CD4-positive, alpha-beta T cell (primary cell): ENCODE measurements around the gene MCEMP1. TPM values are rescaled to one million over a fixed set of nuclear protein-coding genes. Genes with fewer than 3 reads are reported as not detected.
A peak's percentile ranks its signal among the peaks of the same experiment; 100 is the strongest.

Source experiments
- ATAC-seq: fragments of 200-7000 bp; cut with Tn5 transposase; one replicate; pipeline ENCODE4 v1.10.0; 2022; ENCODE audit warnings: mild to moderate bottlenecking; ENCODE audit not compliant: poor library complexity
- CTCF ChIA-PET: fragments of 350-600 bp; sonication (Branson Sonifier 250); formaldehyde crosslinking; loops from one replicate; lab custom pipeline; 2021; ENCODE audit warnings: antibody characterized with exemption, inconsistent platforms; lab: Charles Lee
- POLR2A ChIA-PET: fragments of 350-600 bp; sonication (Branson Sonifier 250); formaldehyde crosslinking; loops from one replicate; lab custom pipeline; 2021; ENCODE audit warnings: antibody characterized with exemption, inconsistent platforms; lab: Charles Lee
- DNase-seq, 14 experiments: peaks; one replicate each; pipeline ENCODE4 v3.0.0-alpha.2; 2013 to 2020; ENCODE audit warnings: mixed read lengths in 2 of 14
- H3K27ac ChIP-seq, 2 donors: one replicate each; pipeline versions ENCODE4 v1.5.1 to v1.7.0; 2013; ENCODE audit warnings: low read length in 2 of 2, low read depth in 1 of 2, mild to moderate bottlenecking in 1 of 2
- H3K27me3 ChIP-seq, 2 experiments: 1 replicate in 1 of 2; 2 replicates in 1 of 2; pipeline versions ENCODE4 v1.6.1 to v1.7.0; 2013; ENCODE audit warnings: low read length in 2 of 2, control low read depth in 1 of 2, mild to moderate bottlenecking in 1 of 2, moderate library complexity in 1 of 2; ENCODE audit not compliant: insufficient read depth in 2 of 2, control insufficient read depth in 1 of 2
- H3K36me3 ChIP-seq: one replicate; pipeline ENCODE4 v1.6.1; 2013; ENCODE audit warnings: low read length, control low read depth; ENCODE audit not compliant: insufficient read depth
- H3K4me1 ChIP-seq: one replicate; pipeline ENCODE4 v1.6.1; 2013; ENCODE audit warnings: low read length, control low read depth; ENCODE audit not compliant: insufficient read depth
- H3K4me3 ChIP-seq: one replicate; pipeline ENCODE4 v1.5.1; 2013; ENCODE audit warnings: mild to moderate bottlenecking, low read length, moderate library complexity
- H3K9me3 ChIP-seq, 2 experiments: 1 replicate in 1 of 2; 2 replicates in 1 of 2; pipeline versions ENCODE4 v1.6.1 to v1.7.0; 2013; ENCODE audit warnings: low read length in 2 of 2, mild to moderate bottlenecking in 2 of 2, control low read depth in 1 of 2, moderate library complexity in 1 of 2; ENCODE audit not compliant: control insufficient read depth in 1 of 2, insufficient read depth in 1 of 2
- H3K27ac Mint-ChIP-seq: one replicate; pipeline ENCODE4 v1.8.0; 2020; ENCODE audit warnings: mixed read lengths
- H3K27me3 Mint-ChIP-seq: one replicate; pipeline ENCODE4 v1.8.0; 2021; ENCODE audit warnings: mixed read lengths
- H3K36me3 Mint-ChIP-seq: one replicate; pipeline ENCODE4 v1.8.0; 2021; ENCODE audit warnings: low read depth, mixed read lengths
- H3K4me1 Mint-ChIP-seq: one replicate; pipeline ENCODE4 v1.8.0; 2021; ENCODE audit warnings: low read depth, mixed read lengths
- H3K4me3 Mint-ChIP-seq: one replicate; pipeline ENCODE4 v1.8.0; 2020; ENCODE audit warnings: mild to moderate bottlenecking, mixed read lengths
- H3K9me3 Mint-ChIP-seq: one replicate; pipeline ENCODE4 v1.8.0; 2020; ENCODE audit warnings: mixed read lengths
- intact Hi-C, 2 experiments: fragments of 100-400 bp; cut with DNase I in 1 of 2; cut with micrococcal nuclease in 1 of 2; formaldehyde crosslinking; loops; one replicate each; pipeline versions ENCODE4 v1.15.1 to v1.9.0; 2023 to 2025; cut with DNase I, micrococcal nuclease
- total RNA-seq, 174 experiments: library from RNA in 2 of 174; stranded (reverse) in 2 of 174; gene quantifications; one replicate each; pipeline ENCODE4 v1.2.3 and lab custom pipeline; 2021 to 2026
- TF ChIP-seq, protein P1 (sequence below): fragments of 200-600 bp; IDR thresholded peaks from one replicate; pipeline ENCODE4 v1.8.0; 2022; ENCODE audit warnings: antibody characterized with exemption, mild to moderate bottlenecking

The MCEMP1 gene
- total RNA-seq, 2 experiments from 2014 or later: 0.38 TPM; not detected in 1

DNA sequence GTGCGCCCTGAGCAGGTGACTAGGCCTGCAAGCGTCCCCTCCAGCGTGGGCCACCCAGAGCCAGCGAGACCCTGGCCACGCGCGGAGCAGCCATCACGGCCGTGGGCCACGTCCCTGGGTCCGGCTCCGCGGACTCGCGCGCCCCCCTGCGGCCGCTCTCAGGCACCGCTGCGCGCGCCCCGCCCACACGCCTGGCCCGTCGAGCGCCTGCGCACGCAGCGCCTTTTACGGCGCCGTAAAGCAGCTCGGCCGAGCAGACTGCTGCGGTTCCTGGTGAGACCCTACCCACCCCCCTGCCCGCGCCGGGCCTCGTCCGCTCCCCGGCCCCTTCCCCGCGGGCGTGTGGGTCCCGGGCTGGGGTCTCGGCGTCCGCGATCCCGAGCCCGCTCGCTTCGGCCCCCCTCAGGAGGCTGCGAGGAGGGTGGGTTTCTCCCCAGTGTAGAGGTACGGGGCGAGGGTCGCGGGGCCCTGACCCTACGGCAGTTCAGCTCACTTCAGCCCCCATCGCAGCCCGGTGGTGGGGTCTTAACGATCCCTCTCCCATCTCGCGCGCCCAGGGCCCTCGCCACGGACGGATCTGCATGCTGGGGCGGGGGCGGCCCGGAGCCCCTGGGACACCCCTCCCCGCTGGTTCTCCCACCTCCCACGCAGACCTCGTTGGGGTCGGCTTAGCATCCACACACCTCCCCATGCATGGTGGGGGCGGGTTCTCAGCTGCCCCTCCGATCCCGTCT, 3.9 kb downstream of the MCEMP1 start, which contains the start of gene TRAPPC5:
Gene TRAPPC5 (plus strand): TSS at position 228 of the 734 bp plus-strand sequence. CDS start 1,421 bp downstream, outside the sequence.
- Mint-ChIP-seq H3K4me3 (peak within 1 kb of the TSS; percentile 97), H3K4me1 (peaks cover 44% of the 10 kb centered on the region), H3K27me3 (peaks cover 29% of the 10 kb centered on the region), H3K36me3 (peaks cover 21% of the 10 kb centered on the region), H3K27ac (peak within 1 kb of the TSS; percentile 90), H3K9me3 (no peaks in the 10 kb centered on the region)
- peaks cover 58% of the 10 kb centered on the region for H3K4me1 ChIP-seq
- TF ChIP-seq, protein P1, sequence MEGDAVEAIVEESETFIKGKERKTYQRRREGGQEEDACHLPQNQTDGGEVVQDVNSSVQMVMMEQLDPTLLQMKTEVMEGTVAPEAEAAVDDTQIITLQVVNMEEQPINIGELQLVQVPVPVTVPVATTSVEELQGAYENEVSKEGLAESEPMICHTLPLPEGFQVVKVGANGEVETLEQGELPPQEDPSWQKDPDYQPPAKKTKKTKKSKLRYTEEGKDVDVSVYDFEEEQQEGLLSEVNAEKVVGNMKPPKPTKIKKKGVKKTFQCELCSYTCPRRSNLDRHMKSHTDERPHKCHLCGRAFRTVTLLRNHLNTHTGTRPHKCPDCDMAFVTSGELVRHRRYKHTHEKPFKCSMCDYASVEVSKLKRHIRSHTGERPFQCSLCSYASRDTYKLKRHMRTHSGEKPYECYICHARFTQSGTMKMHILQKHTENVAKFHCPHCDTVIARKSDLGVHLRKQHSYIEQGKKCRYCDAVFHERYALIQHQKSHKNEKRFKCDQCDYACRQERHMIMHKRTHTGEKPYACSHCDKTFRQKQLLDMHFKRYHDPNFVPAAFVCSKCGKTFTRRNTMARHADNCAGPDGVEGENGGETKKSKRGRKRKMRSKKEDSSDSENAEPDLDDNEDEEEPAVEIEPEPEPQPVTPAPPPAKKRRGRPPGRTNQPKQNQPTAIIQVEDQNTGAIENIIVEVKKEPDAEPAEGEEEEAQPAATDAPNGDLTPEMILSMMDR: peak; percentile 93
- H3K27me3 ChIP-seq: peaks cover 9 to 12% of the 10 kb centered on the region in 2 experiments
- POLR2A ChIA-PET: interaction anchor here (0.8 to 2.2 kb wide), 16 partner anchors 11 to 640 kb away, joined by 3 to 29 read pairs (median 4); partner anchors contain the start of genes ARHGEF18, NDUFA7, PET100 and RETN
- peak; percentile 76 to 95 (median 84) for DNase-seq
- peaks cover 16% of the 10 kb centered on the region for H3K36me3 ChIP-seq
- intact Hi-C loops: loop anchor here (1.0 to 10.0 kb wide), 6 partner anchors 28 to 578 kb away; partner anchors contain the start of genes PET100 (in 1 of the 2) and XAB2 (in 1 of the 2)
- peak within 1 kb of the TSS; percentile 100 for H3K4me3 ChIP-seq
- CTCF ChIA-PET: interaction anchor here (0.6 to 3.1 kb wide), 33 partner anchors 9 to 660 kb away, joined by 3 to 39 read pairs (median 5); partner anchors contain the start of genes MAP2K7, PET100, RETN and STXBP2
- peak within 1 kb of the TSS; percentile 72 to 83 for H3K27ac ChIP-seq
- H3K9me3 ChIP-seq: no peaks in the 10 kb centered on the region
- ATAC-seq: peak; percentile 40

DNA sequence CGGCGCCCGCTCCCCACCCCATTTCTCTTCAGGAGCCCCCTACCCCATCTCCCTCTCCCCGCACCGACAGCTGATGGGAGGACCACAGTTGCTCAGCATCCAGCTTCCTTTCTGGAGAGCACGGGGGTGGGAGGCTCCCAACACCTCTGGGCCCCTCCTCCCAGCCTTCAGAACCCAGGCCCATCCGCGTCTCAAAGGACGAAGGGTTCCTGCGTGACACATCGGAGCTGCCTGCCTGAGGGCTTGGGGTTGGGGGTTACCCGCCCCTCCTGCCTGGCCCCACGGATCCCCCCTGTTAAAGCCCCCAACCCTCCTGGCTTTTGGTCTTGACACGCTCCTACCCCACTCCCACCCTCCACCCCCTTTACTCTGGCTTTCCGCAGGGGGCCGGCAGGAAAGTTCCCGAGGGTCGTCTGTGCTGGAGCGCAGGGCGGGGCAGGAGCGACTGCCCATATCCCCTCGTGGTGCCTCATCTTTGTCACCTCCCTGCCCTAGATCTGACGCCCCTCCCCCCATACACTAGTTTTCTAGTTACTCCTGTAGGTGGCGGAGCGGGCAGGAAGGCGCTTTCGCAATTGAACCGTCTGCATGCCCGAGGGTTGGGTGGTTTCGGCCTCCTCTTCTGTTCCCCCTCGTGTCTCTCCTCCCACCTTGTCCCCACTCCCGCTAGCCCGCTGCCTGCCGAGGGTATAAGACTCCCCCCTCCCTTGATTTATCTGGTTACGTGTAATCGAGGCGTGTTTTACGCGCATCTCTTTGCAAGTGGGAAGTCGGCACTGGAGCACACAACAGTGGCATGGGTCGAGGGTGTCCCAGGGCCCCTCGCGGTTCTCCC, 4.7 kb downstream of the MCEMP1 start:
- Mint-ChIP-seq H3K4me3 (peak overlapping the region; percentile 97), H3K27ac (peak overlapping the region; percentile 90), H3K27me3 (peaks cover 25% of the 10 kb centered on the region), H3K9me3 (no peaks in the 10 kb centered on the region), H3K4me1 (peaks cover 36% of the 10 kb centered on the region), H3K36me3 (peaks cover 21% of the 10 kb centered on the region)
- H3K36me3 ChIP-seq: peaks cover 16% of the 10 kb centered on the region
- peak overlapping the region; percentile 72 to 83 for H3K27ac ChIP-seq
- peak; percentile 60 for ATAC-seq
- H3K9me3 ChIP-seq: no peaks in the 10 kb centered on the region
- H3K4me1 ChIP-seq: peaks cover 50% of the 10 kb centered on the region
- POLR2A ChIA-PET: interaction anchor here (0.6 to 2.2 kb wide), 17 partner anchors 12 to 1522 kb away, joined by 3 to 29 read pairs (median 4); partner anchors contain the start of genes ARHGEF18, NDUFA7, PET100 and RETN
- H3K4me3 ChIP-seq: peak overlapping the region; percentile 100
- intact Hi-C loops: loop anchor here (1.0 to 10.0 kb wide), 5 partner anchors 29 to 579 kb away; partner anchors contain the start of genes PET100 (in 1 of the 2) and XAB2 (in 1 of the 2)
- CTCF ChIA-PET: interaction anchor here (0.6 to 3.1 kb wide), 33 partner anchors 8 to 659 kb away, joined by 3 to 39 read pairs (median 5); partner anchors contain the start of genes MAP2K7, PET100, RETN and STXBP2
- TF ChIP-seq, protein P1: peak; percentile 49
- DNase-seq: peak; percentile 67 to 93 (median 80)
- peaks cover 4 to 11% of the 10 kb centered on the region in 2 experiments for H3K27me3 ChIP-seq
